ENCODE measurements around the gene ZDHHC14.

GRCh38 chr6:157517601-157518359 is 136.8 kb downstream of the ZDHHC14 start:
- TF ChIP-seq CTCF (IDR thresholded peaks at IDR 0.05), result no peak
- TF ChIP-seq EP300 (IDR thresholded peaks at IDR 0.05), result no peak
- TF ChIP-seq POLR2A (IDR thresholded peaks at IDR 0.05), result no peak
